ENCODE data around the gene DGCR8. TPM values are rescaled to one million over a fixed set of nuclear protein-coding genes. Genes with fewer than 3 reads are reported as not detected.

Gene DGCR8
- total RNA-seq, 1 donor, result 44.2 TPM

DNA sequence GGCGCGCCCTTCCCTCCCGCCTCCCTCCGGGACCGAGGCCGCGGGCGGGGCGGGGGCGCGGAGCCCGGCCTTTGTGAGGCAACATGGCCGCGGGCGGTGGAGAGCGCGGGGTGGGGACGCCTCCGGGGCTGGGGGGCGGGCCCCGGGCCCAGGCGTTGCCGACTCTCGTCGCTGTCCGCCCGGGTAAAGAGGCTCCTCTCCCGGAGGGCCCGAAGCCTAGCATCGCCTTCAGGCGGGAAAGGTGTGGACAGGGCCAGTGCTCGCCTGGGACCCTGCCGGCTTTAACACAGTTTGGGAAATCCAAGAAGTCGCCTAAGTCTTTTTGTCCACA is 369 bp downstream of the DGCR8 start:
- Histone ChIP-seq H3K4me3 (ENCODE audit: insufficient read depth, low read length) (peak overlapping the region; percentile 96), H4K20me1 (ENCODE audit: insufficient read depth, low read length) (peaks cover 40% of the 10 kb centered on the region), H3K4me2 (ENCODE audit: insufficient read depth, low read length) (peak overlapping the region; percentile 100), H3K27me3 (ENCODE audit: insufficient read depth, low read length) (no peaks in the 10 kb centered on the region), H3K36me3 (ENCODE audit: insufficient read depth, low read length) (no peaks in the 10 kb centered on the region), H3K4me1 (ENCODE audit: insufficient read depth, low read length) (peaks cover 18% of the 10 kb centered on the region), H3K9me3 (ENCODE audit: low read depth, low read length) (no peaks in the 10 kb centered on the region), H2AFZ (ENCODE audit: low read length) (peak overlapping the region; percentile 69), H3K79me2 (ENCODE audit: insufficient read depth, low read length) (peaks cover 49% of the 10 kb centered on the region), H3K27ac (ENCODE audit: low read depth, low read length) (peak overlapping the region; percentile 81)
- TF ChIP-seq, protein P1, sequence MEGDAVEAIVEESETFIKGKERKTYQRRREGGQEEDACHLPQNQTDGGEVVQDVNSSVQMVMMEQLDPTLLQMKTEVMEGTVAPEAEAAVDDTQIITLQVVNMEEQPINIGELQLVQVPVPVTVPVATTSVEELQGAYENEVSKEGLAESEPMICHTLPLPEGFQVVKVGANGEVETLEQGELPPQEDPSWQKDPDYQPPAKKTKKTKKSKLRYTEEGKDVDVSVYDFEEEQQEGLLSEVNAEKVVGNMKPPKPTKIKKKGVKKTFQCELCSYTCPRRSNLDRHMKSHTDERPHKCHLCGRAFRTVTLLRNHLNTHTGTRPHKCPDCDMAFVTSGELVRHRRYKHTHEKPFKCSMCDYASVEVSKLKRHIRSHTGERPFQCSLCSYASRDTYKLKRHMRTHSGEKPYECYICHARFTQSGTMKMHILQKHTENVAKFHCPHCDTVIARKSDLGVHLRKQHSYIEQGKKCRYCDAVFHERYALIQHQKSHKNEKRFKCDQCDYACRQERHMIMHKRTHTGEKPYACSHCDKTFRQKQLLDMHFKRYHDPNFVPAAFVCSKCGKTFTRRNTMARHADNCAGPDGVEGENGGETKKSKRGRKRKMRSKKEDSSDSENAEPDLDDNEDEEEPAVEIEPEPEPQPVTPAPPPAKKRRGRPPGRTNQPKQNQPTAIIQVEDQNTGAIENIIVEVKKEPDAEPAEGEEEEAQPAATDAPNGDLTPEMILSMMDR (IDR thresholded peaks at IDR 0.05; ENCODE audit: extremely low read depth, low read depth, low read length), result no peak
- DNase-seq (ENCODE audit: insufficient read length, low spot score, missing footprints), result peak; percentile 96

- Histone ChIP-seq H3K9me3 (ENCODE audit: low read depth, low read length) (no peaks in the 10 kb centered on the region), H3K27me3 (ENCODE audit: insufficient read depth, low read length) (no peaks in the 10 kb centered on the region), H3K4me1 (ENCODE audit: insufficient read depth, low read length) (peaks cover 18% of the 10 kb centered on the region), H2AFZ (ENCODE audit: low read length) (peak overlapping the region; percentile 69), H3K4me3 (ENCODE audit: insufficient read depth, low read length) (peak overlapping the region; percentile 96), H3K36me3 (ENCODE audit: insufficient read depth, low read length) (peaks cover 5% of the 10 kb centered on the region), H4K20me1 (ENCODE audit: insufficient read depth, low read length) (peaks cover 45% of the 10 kb centered on the region), H3K27ac (ENCODE audit: low read depth, low read length) (peak overlapping the region; percentile 81), H3K79me2 (ENCODE audit: insufficient read depth, low read length) (peaks cover 55% of the 10 kb centered on the region), H3K4me2 (ENCODE audit: insufficient read depth, low read length) (peak overlapping the region; percentile 100)
- TF ChIP-seq, protein P1 (IDR thresholded peaks at IDR 0.05; ENCODE audit: extremely low read depth, low read depth, low read length), result no peak
- DNase-seq (ENCODE audit: insufficient read length, low spot score, missing footprints), result peak; percentile 91
These were observed 974 bp downstream of the DGCR8 start for GRCh38 chr22:20080776-20081654.

- TF ChIP-seq, protein P1 (IDR thresholded peaks at IDR 0.05; ENCODE audit: extremely low read depth, low read depth, low read length), result no peak
- H3K4me2 ChIP-seq (ENCODE audit: insufficient read depth, low read length), result no peak overlapping the region
- peaks cover 28% of the 10 kb centered on the region for H3K36me3 ChIP-seq (ENCODE audit: insufficient read depth, low read length)
- peaks cover 53% of the 10 kb centered on the region for H4K20me1 ChIP-seq (ENCODE audit: insufficient read depth, low read length)
- H3K79me2 ChIP-seq (ENCODE audit: insufficient read depth, low read length), result peaks cover 78% of the 10 kb centered on the region
- no peaks in the 10 kb centered on the region for H3K27me3 ChIP-seq (ENCODE audit: insufficient read depth, low read length)
- H3K4me1 ChIP-seq (ENCODE audit: insufficient read depth, low read length), result peaks cover 18% of the 10 kb centered on the region
- peak overlapping the region; percentile 5 for H3K27ac ChIP-seq (ENCODE audit: low read depth, low read length)
- H3K9me3 ChIP-seq (ENCODE audit: low read depth, low read length), result no peaks in the 10 kb centered on the region
- H3K4me3 ChIP-seq (ENCODE audit: insufficient read depth, low read length), result no peak overlapping the region
- peak; percentile 65 for DNase-seq (ENCODE audit: insufficient read length, low spot score, missing footprints)
- no peak overlapping the region for H2AFZ ChIP-seq (ENCODE audit: low read length)
These were observed 3.3 kb downstream of the DGCR8 start for GRCh38 chr22:20083157-20083890.

Measured in osteoblast (primary cell).